ENCODE measurements around the gene SLC25A21.

Gene SLC25A21

DNA sequence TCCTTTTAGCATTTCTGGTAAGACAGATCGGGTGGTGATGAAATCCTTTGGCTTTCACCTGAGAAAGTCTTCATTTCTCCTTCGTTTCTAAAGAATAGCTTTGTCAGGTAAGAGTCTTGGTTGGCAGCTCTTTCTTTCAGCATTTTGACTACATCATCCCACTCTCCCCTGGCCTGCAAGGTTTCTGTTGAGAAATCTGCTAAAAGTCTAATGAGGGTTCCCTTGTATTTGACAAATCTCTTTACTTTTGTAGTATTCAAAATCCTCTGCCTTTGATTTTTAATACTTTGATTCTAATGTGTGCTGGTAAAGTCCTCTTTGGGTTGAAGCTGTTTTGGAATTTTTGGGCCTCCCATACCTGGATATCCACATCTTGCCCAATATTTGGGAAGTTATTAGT, 390.5 kb downstream of the SLC25A21 start:
- H3K4me2 ChIP-seq (ENCODE audit: low read length): no peak overlapping the region
- H3K9me3 ChIP-seq (ENCODE audit: insufficient read depth, low read depth, low read length): no peaks in the 10 kb centered on the region
- no peak overlapping the region for H3K18ac ChIP-seq (ENCODE audit: low read length)
- no CpG with 5 or more reads among the region's 2 CpGs for WGBS (ENCODE audit: extremely low coverage, insufficient coverage, insufficient read length)
- H3K4ac ChIP-seq (ENCODE audit: low read depth, low read length): no peak overlapping the region
- no peak overlapping the region for H4K8ac ChIP-seq (ENCODE audit: low read depth, low read length)
- no peak overlapping the region for H3K14ac ChIP-seq (ENCODE audit: low read length)
- H2AFZ ChIP-seq (ENCODE audit: insufficient read depth, low read length, poor library complexity): no peak overlapping the region
- H3K27me3 ChIP-seq (ENCODE audit: insufficient read depth, low read length): no peaks in the 10 kb centered on the region
- no peak overlapping the region for H2BK5ac ChIP-seq (ENCODE audit: low read depth, low read length, poor library complexity)
- no peak overlapping the region for H4K12ac ChIP-seq (ENCODE audit: low read depth, low read length)
- H3K79me2 ChIP-seq (ENCODE audit: control insufficient read depth, insufficient read depth, low read length, poor library complexity): no peaks in the 10 kb centered on the region
- no peak overlapping the region for H2BK12ac ChIP-seq (ENCODE audit: low read length)
- DNase-seq: no peak
- no peak overlapping the region for H3K23ac ChIP-seq (ENCODE audit: low read length)
- no peak overlapping the region for H3K27ac ChIP-seq (ENCODE audit: low read depth, low read length)
- no peak overlapping the region for H3K4me3 ChIP-seq (ENCODE audit: low read depth, low read length)
- H4K91ac ChIP-seq (ENCODE audit: low read depth, low read length): no peak overlapping the region
- no peak overlapping the region for H2BK120ac ChIP-seq (ENCODE audit: insufficient read depth, low read length, poor library complexity)
- H3K79me1 ChIP-seq (ENCODE audit: low read length): no peaks in the 10 kb centered on the region
- no peak overlapping the region for H2AK5ac ChIP-seq (ENCODE audit: low read length)
- H3K36me3 ChIP-seq (ENCODE audit: control insufficient read depth in 1 of 2, insufficient read depth in 2 of 2, low read length in 2 of 2): no peaks in the 10 kb centered on the region
- H3K4me1 ChIP-seq (ENCODE audit: control insufficient read depth in 1 of 2, insufficient read depth in 2 of 2, low read length in 2 of 2): no peaks in the 10 kb centered on the region
- H3K9ac ChIP-seq (ENCODE audit: low read length): no peak overlapping the region

DNA sequence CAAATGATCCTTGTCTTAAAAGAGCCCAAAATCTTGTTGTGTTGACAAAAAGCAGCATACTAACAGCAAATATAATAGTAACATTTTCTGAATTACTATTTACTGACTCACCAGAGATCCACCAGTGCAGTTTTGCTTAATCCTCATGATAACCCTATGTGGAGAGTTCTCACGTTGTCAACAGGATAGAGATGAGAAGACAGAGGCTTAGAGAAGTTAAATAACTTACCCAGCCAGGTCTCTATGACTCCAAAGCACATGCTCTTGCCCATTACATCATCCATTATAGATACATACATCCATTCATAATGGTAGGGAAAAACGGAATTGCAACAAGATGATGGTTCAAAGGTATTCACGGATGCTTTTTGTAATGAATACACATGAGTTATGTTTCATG, 398.8 kb downstream of the SLC25A21 start:
- H3K79me2 ChIP-seq (ENCODE audit: control insufficient read depth, insufficient read depth, low read length, poor library complexity): no peaks in the 10 kb centered on the region
- H4K91ac ChIP-seq (ENCODE audit: low read depth, low read length): no peak overlapping the region
- no CpG with 5 or more reads among the region's 3 CpGs for WGBS (ENCODE audit: extremely low coverage, insufficient coverage, insufficient read length)
- no peaks in the 10 kb centered on the region for H3K9me3 ChIP-seq (ENCODE audit: insufficient read depth, low read depth, low read length)
- H3K27me3 ChIP-seq (ENCODE audit: insufficient read depth, low read length): no peaks in the 10 kb centered on the region
- no peak overlapping the region for H3K4me2 ChIP-seq (ENCODE audit: low read length)
- no peaks in the 10 kb centered on the region for H3K4me1 ChIP-seq (ENCODE audit: control insufficient read depth in 1 of 2, insufficient read depth in 2 of 2, low read length in 2 of 2)
- no peak overlapping the region for H2BK5ac ChIP-seq (ENCODE audit: low read depth, low read length, poor library complexity)
- no peak overlapping the region for H2BK120ac ChIP-seq (ENCODE audit: insufficient read depth, low read length, poor library complexity)
- H4K12ac ChIP-seq (ENCODE audit: low read depth, low read length): no peak overlapping the region
- peak in 1 of 2 donors; percentile 9 for DNase-seq
- no peak overlapping the region for H4K8ac ChIP-seq (ENCODE audit: low read depth, low read length)
- H3K4ac ChIP-seq (ENCODE audit: low read depth, low read length): no peak overlapping the region
- no peak overlapping the region for H3K27ac ChIP-seq (ENCODE audit: low read depth, low read length)
- H3K9ac ChIP-seq (ENCODE audit: low read length): no peak overlapping the region
- H3K4me3 ChIP-seq (ENCODE audit: low read depth, low read length): no peak overlapping the region
- H3K79me1 ChIP-seq (ENCODE audit: low read length): no peaks in the 10 kb centered on the region
- H3K36me3 ChIP-seq (ENCODE audit: control insufficient read depth in 1 of 2, insufficient read depth in 2 of 2, low read length in 2 of 2): peaks cover 0 to 2% of the 10 kb centered on the region in 2 experiments
- no peak overlapping the region for H2BK12ac ChIP-seq (ENCODE audit: low read length)
- H3K23ac ChIP-seq (ENCODE audit: low read length): no peak overlapping the region
- no peak overlapping the region for H2AFZ ChIP-seq (ENCODE audit: insufficient read depth, low read length, poor library complexity)
- no peak overlapping the region for H2AK5ac ChIP-seq (ENCODE audit: low read length)
- no peak overlapping the region for H3K14ac ChIP-seq (ENCODE audit: low read length)
- H3K18ac ChIP-seq (ENCODE audit: low read length): no peak overlapping the region

DNA sequence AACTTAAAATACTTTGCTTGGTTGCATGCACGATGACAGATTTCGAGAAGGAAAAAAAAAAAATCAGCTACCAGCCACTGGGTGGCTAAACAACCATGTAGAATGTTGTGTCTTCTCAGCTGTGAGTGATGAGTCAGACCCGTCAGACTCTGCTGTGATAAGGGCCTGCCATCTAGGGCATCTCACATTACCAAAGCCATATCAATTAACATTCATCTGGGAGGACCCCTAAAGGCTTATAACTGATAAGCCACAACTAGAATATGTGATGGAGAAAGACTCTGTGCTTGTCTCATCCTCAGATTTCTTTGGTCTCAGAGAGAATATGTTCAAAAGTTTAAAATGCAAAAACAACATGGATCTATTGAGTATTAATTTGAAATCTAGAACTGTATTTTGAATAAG, 399.3 kb downstream of the SLC25A21 start:
- no peak overlapping the region for H3K14ac ChIP-seq (ENCODE audit: low read length)
- no peak overlapping the region for H3K4me3 ChIP-seq (ENCODE audit: low read depth, low read length)
- H2AK5ac ChIP-seq (ENCODE audit: low read length): no peak overlapping the region
- H4K12ac ChIP-seq (ENCODE audit: low read depth, low read length): no peak overlapping the region
- no peak overlapping the region for H3K23ac ChIP-seq (ENCODE audit: low read length)
- no peaks in the 10 kb centered on the region for H3K79me2 ChIP-seq (ENCODE audit: control insufficient read depth, insufficient read depth, low read length, poor library complexity)
- no peak overlapping the region for H4K8ac ChIP-seq (ENCODE audit: low read depth, low read length)
- no peaks in the 10 kb centered on the region for H3K4me1 ChIP-seq (ENCODE audit: control insufficient read depth in 1 of 2, insufficient read depth in 2 of 2, low read length in 2 of 2)
- DNase-seq: peak; percentile 38 to 40
- H3K18ac ChIP-seq (ENCODE audit: low read length): no peak overlapping the region
- H3K79me1 ChIP-seq (ENCODE audit: low read length): no peaks in the 10 kb centered on the region
- no peak overlapping the region for H2BK12ac ChIP-seq (ENCODE audit: low read length)
- no peak overlapping the region for H3K27ac ChIP-seq (ENCODE audit: low read depth, low read length)
- no peak overlapping the region for H3K4ac ChIP-seq (ENCODE audit: low read depth, low read length)
- peaks cover 0 to 2% of the 10 kb centered on the region in 2 experiments for H3K36me3 ChIP-seq (ENCODE audit: control insufficient read depth in 1 of 2, insufficient read depth in 2 of 2, low read length in 2 of 2)
- WGBS (ENCODE audit: extremely low coverage, insufficient coverage, insufficient read length): no CpG with 5 or more reads among the region's 3 CpGs
- no peak overlapping the region for H3K9ac ChIP-seq (ENCODE audit: low read length)
- no peaks in the 10 kb centered on the region for H3K9me3 ChIP-seq (ENCODE audit: insufficient read depth, low read depth, low read length)
- no peak overlapping the region for H2BK5ac ChIP-seq (ENCODE audit: low read depth, low read length, poor library complexity)
- H3K27me3 ChIP-seq (ENCODE audit: insufficient read depth, low read length): no peaks in the 10 kb centered on the region
- no peak overlapping the region for H2BK120ac ChIP-seq (ENCODE audit: insufficient read depth, low read length, poor library complexity)
- H4K91ac ChIP-seq (ENCODE audit: low read depth, low read length): no peak overlapping the region
- H3K4me2 ChIP-seq (ENCODE audit: low read length): no peak overlapping the region
- H2AFZ ChIP-seq (ENCODE audit: insufficient read depth, low read length, poor library complexity): no peak overlapping the region

DNA sequence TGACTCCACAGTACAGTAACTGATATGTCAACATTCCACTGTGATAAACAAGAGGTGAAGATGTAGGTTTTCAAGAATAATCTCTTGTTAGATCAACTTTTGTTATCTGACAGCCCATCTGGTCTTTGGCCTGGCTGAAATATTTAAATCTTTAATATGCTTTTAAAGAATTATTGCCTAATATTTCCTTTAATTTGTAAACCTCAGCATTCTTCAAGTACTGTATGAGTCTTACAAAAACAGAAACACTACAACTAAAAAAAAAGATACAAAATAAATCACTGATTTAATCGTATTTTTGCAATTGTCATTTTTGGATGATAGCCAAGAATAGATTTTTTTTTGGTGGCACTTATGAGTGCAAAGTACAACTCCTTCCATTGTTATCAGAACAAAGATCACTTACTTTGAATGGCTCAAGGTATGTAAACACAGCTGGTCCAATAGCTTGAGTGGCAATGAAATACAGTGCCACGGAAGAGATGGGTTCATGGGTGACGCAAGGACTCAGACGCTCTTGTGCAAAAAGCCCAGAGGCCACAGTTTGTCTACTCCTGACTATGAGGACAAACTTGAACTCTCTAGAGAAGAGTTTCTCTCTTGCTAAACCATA, 401.3 kb downstream of the SLC25A21 start:
- Histone ChIP-seq H3K79me2 (ENCODE audit: control insufficient read depth, insufficient read depth, low read length, poor library complexity) (no peaks in the 10 kb centered on the region), H3K4ac (ENCODE audit: low read depth, low read length) (no peak overlapping the region), H3K27me3 (ENCODE audit: insufficient read depth, low read length) (no peaks in the 10 kb centered on the region), H3K27ac (ENCODE audit: low read depth, low read length) (no peak overlapping the region), H3K9ac (ENCODE audit: low read length) (no peak overlapping the region), H2AFZ (ENCODE audit: insufficient read depth, low read length, poor library complexity) (no peak overlapping the region), H2BK120ac (ENCODE audit: insufficient read depth, low read length, poor library complexity) (no peak overlapping the region), H3K79me1 (ENCODE audit: low read length) (no peaks in the 10 kb centered on the region), H4K8ac (ENCODE audit: low read depth, low read length) (no peak overlapping the region), H3K23ac (ENCODE audit: low read length) (no peak overlapping the region), H2BK12ac (ENCODE audit: low read length) (no peak overlapping the region), H3K18ac (ENCODE audit: low read length) (no peak overlapping the region), H2BK5ac (ENCODE audit: low read depth, low read length, poor library complexity) (no peak overlapping the region), H4K91ac (ENCODE audit: low read depth, low read length) (no peak overlapping the region), H3K36me3 (ENCODE audit: control insufficient read depth in 1 of 2, insufficient read depth in 2 of 2, low read length in 2 of 2) (peaks cover 0 to 2% of the 10 kb centered on the region in 2 experiments), H3K14ac (ENCODE audit: low read length) (no peak overlapping the region), H4K12ac (ENCODE audit: low read depth, low read length) (no peak overlapping the region), H3K4me2 (ENCODE audit: low read length) (no peak overlapping the region), H2AK5ac (ENCODE audit: low read length) (no peak overlapping the region), H3K9me3 (ENCODE audit: insufficient read depth, low read depth, low read length) (no peaks in the 10 kb centered on the region), H3K4me1 (ENCODE audit: control insufficient read depth in 1 of 2, insufficient read depth in 2 of 2, low read length in 2 of 2) (peaks cover 0 to 3% of the 10 kb centered on the region in 2 experiments), H3K4me3 (ENCODE audit: low read depth, low read length) (no peak overlapping the region)
- no CpG with 5 or more reads among the region's 4 CpGs for WGBS (ENCODE audit: extremely low coverage, insufficient coverage, insufficient read length)
- DNase-seq: peak; percentile 50 to 63
